Endothelial cell (in vitro differentiated cells): Measurements from ENCODE around the gene THOC2. TPM values are rescaled to one million over a fixed set of nuclear protein-coding genes. Genes with fewer than 3 reads are reported as not detected.

Source experiments
- DNase-seq: peaks from one replicate; pipeline ENCODE4 v3.0.0; 2021; ENCODE audit warnings: low spot score
- H3K27ac Mint-ChIP-seq: one replicate; pipeline ENCODE4 v1.8.0; 2021; ENCODE audit warnings: mixed read lengths, inconsistent platforms; ENCODE audit not compliant: unreplicated experiment
- H3K27me3 Mint-ChIP-seq: one replicate; pipeline ENCODE4 v1.8.0; 2021; ENCODE audit warnings: mild to moderate bottlenecking, moderate library complexity, mixed read lengths, inconsistent platforms; ENCODE audit not compliant: unreplicated experiment
- H3K36me3 Mint-ChIP-seq: one replicate; pipeline ENCODE4 v1.8.0; 2021; ENCODE audit warnings: mild to moderate bottlenecking, low read depth, mixed read lengths, inconsistent platforms; ENCODE audit not compliant: unreplicated experiment
- H3K4me1 Mint-ChIP-seq: one replicate; pipeline ENCODE4 v1.8.0; 2021; ENCODE audit warnings: mild to moderate bottlenecking, mixed read lengths, inconsistent platforms; ENCODE audit not compliant: unreplicated experiment
- H3K4me3 Mint-ChIP-seq: one replicate; pipeline ENCODE4 v1.8.0; 2021; ENCODE audit warnings: mild to moderate bottlenecking, mixed read lengths, inconsistent platforms; ENCODE audit not compliant: unreplicated experiment
- H3K9me3 Mint-ChIP-seq: one replicate; pipeline ENCODE4 v1.8.0; 2021; ENCODE audit warnings: mixed read lengths, inconsistent platforms; ENCODE audit not compliant: unreplicated experiment
- total RNA-seq: library from RNA; stranded (reverse); fragmentation: NEBNext Ultra II Directional; extraction: Animal tissue kit (Norgen Biotek cat#: 25700); gene quantifications from one replicate; pipeline ENCODE4 v1.2.1, GENCODE V29; 2021; ENCODE audit not compliant: unreplicated experiment
- TF ChIP-seq, protein P1 (sequence below): fragments of 200-600 bp; sonication (generic); IDR thresholded peaks from one replicate; pipeline ENCODE4 v1.5.0; 2021; ENCODE audit warnings: antibody characterized with exemption; ENCODE audit not compliant: unreplicated experiment

Gene THOC2
- total RNA-seq, 1 donor from 2014 or later, result 94.3 TPM

DNA sequence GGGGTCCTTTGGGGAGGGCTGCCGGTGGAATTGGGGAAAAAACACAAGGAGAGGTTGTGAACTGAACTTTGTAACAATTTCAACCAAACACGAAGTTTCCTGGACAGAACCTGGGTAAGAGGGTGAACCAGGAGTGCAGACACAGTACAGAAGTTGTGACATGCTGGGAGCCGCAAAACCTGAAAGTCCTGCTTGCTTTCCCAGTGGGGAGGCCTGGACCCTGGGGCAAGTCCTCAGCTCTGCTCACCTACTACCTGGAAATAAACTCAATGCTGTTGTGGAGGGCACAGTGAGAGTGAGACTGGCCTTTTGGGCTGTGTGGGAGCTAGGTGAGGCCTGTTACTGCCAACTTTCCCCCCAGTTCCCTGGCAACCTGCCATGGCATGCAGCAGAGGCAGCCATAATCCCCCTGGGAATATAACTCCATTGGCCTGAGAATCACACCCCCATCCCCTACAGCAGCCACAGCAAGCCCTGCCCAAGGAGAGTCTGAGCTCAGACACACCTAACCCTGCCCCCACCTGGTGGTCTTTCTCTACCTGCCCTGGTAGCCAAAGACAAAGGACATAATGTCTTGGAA lies 162.8 kb downstream of the THOC2 start:
- Mint-ChIP-seq H3K4me1 (no peaks in the 10 kb centered on the region), H3K36me3 (no peaks in the 10 kb centered on the region), H3K27me3 (peaks cover 4% of the 10 kb centered on the region), H3K27ac (no peak overlapping the region), H3K9me3 (no peaks in the 10 kb centered on the region), H3K4me3 (no peak overlapping the region)
- TF ChIP-seq, protein P1, sequence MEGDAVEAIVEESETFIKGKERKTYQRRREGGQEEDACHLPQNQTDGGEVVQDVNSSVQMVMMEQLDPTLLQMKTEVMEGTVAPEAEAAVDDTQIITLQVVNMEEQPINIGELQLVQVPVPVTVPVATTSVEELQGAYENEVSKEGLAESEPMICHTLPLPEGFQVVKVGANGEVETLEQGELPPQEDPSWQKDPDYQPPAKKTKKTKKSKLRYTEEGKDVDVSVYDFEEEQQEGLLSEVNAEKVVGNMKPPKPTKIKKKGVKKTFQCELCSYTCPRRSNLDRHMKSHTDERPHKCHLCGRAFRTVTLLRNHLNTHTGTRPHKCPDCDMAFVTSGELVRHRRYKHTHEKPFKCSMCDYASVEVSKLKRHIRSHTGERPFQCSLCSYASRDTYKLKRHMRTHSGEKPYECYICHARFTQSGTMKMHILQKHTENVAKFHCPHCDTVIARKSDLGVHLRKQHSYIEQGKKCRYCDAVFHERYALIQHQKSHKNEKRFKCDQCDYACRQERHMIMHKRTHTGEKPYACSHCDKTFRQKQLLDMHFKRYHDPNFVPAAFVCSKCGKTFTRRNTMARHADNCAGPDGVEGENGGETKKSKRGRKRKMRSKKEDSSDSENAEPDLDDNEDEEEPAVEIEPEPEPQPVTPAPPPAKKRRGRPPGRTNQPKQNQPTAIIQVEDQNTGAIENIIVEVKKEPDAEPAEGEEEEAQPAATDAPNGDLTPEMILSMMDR, result no peak
- DNase-seq, result no peak

DNA sequence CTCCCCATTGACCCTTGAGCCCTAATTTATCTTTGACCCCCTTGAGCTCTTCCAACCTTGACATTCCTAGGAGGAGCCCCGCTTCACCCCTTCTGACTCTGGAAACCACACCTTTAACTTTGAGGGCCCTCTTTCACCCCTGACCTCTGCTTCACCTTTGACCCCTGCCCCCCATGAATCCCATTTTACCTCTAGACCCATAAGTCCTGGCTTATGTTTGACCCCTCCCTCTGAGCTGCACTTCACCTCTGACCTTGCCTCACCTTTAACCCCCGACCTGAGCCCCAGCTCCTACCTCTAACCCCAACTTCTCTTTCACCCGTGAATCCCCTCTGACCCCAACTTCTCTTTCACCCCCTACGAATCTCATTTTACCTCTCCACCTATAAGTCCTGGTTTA lies 169.7 kb downstream of the THOC2 start:
- Mint-ChIP-seq H3K9me3 (no peaks in the 10 kb centered on the region), H3K36me3 (no peaks in the 10 kb centered on the region), H3K4me1 (no peaks in the 10 kb centered on the region), H3K27ac (no peak overlapping the region), H3K27me3 (no peaks in the 10 kb centered on the region), H3K4me3 (no peak overlapping the region)
- TF ChIP-seq, protein P1, result no peak
- DNase-seq, result no peak

DNA sequence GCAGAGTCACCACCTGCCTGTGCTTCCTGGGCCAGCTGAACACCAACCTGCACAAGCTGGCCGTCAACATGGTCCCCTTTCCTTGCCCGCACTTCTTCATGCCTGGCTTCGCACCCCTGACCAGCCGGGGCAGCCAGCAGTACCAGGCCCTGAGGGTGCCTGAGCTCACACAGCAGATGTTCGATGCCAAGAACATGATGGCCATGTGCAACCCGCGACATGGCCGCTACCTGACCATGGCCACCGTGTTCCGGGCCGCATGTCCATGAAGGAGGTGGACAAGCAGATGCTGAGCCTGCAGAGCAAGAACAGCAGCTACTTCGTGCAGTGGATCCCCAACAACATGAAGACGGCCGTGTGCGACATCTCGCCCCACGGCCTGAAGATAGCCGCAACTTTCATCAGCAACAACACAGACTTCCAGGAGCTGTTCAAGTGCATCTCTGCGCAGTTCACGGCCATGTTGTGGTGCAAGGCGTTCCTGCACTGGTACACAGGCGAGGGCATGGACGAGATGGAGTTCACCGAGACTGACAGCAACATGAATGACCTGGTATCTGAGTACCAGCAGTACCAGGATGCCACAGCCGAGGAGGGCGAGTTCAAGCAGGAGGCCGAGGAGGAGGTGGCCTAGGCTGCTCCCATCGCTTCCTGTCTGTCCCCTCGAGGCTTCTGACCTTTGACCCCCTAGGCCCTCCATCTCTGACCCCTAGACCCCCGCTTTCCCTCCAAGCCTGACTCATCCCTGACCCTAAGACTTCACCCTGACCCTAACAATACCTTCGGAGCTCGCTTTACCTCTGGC lies 170.3 kb downstream of the THOC2 start:
- Mint-ChIP-seq H3K4me1 (no peaks in the 10 kb centered on the region), H3K36me3 (no peaks in the 10 kb centered on the region), H3K27me3 (no peaks in the 10 kb centered on the region), H3K9me3 (no peaks in the 10 kb centered on the region), H3K4me3 (no peak overlapping the region), H3K27ac (no peak overlapping the region)
- TF ChIP-seq, protein P1, result no peak
- no peak for DNase-seq

DNA sequence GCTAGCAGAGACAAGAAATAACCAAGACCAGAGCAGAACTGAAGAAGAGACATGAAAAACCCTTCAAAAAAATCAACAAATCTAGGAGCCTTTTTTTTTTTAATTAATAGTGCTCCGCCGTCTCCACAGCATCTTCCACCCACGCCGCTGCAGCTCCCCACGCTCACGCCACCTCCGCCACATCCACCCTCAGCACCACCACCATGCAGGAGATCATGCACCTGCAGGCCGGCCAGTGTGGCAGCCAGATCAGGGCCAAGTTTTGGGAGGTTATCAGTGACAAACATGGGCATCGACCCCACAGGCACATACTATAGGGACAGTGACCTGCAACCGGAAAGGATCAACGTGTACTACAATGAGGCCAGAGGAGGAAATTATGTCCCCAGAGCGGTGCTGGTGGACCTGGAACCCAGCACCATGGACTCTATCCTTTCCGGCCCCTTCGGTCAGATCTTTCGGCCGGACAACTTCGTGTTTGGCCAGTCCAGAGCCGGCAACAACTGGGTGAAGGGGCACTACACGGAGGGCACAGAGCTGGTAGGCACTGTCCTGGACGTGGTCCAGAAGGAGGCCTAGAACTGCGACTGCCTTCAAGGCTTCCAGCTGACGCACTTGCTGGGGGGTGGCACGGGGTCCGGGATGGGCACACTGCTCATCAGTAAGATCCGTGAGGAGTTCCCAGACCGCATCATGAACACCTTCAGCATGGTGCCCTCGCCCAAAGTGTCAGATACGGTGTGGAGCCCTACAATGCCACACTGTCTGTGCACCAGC lies 171.2 kb downstream of the THOC2 start:
- TF ChIP-seq, protein P1, result no peak
- H3K36me3 Mint-ChIP-seq, result no peaks in the 10 kb centered on the region
- no peaks in the 10 kb centered on the region for H3K4me1 Mint-ChIP-seq
- H3K27me3 Mint-ChIP-seq, result no peaks in the 10 kb centered on the region
- H3K9me3 Mint-ChIP-seq, result no peaks in the 10 kb centered on the region
- no peak for DNase-seq
- H3K27ac Mint-ChIP-seq, result no peak overlapping the region
- H3K4me3 Mint-ChIP-seq, result no peak overlapping the region

DNA sequence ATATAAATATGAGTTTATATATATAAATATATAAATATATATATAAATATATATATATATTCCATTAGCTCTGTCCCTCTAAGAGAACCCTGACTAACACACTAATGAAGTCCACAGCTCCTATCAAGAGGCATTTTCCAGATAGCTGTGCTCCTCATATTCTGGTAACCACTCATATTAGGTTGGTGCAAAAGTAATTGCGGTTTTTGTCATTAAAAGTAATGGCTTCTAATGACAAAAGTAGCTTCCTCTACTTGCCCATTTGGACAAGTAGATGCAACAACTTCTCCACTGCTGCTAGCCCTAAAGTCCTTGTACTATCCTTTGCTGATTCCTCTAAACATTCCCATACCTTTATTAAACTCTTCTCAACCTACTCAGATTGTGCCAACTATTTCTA lies 182.0 kb downstream of the THOC2 start:
- DNase-seq, result no peak
- Mint-ChIP-seq H3K4me1 (no peaks in the 10 kb centered on the region), H3K9me3 (no peaks in the 10 kb centered on the region), H3K27me3 (no peaks in the 10 kb centered on the region), H3K4me3 (no peak overlapping the region), H3K27ac (no peak overlapping the region), H3K36me3 (no peaks in the 10 kb centered on the region)
- TF ChIP-seq, protein P1, result no peak
